AG10803 (cell line): Measurements from ENCODE around the gene CD276.
"Not testable (repeated sequence)": the region's sequence is repeated elsewhere in the genome, so short reads cannot be mapped to it uniquely, and the experiment has no call there.

Experiments used
- DNase-seq: peaks from one replicate; pipeline ENCODE4 v3.0.0; 2010; ENCODE audit warnings: low read depth
- H3K4me3 ChIP-seq: 2 replicates; pipeline ENCODE4 v1.5.1; 2011; ENCODE audit warnings: mild to moderate bottlenecking, low read length, control low read depth
- CTCF ChIP-seq: conservative IDR thresholded peaks from 2 replicates; pipeline ENCODE4 v1.5.1; 2011; ENCODE audit warnings: mild to moderate bottlenecking, low read length, control low read depth, inconsistent platforms

CD276 gene

GRCh38 chr15:73683777-73684580, at the start of gene CD276:
TSS of gene CD276 (plus strand) at chr15:73684383. CDS start at chr15:73699640, 15,257 bp downstream.
- H3K4me3 ChIP-seq: peak within 1 kb of the TSS; percentile 87
- no peak for TF ChIP-seq CTCF
- peak; percentile 68 for DNase-seq

- no peak overlapping the region for H3K4me3 ChIP-seq
- TF ChIP-seq CTCF: no peak
- peak; percentile 60 for DNase-seq
Observed at GRCh38 chr15:73637527-73637926, 46.7 kb upstream of the CD276 start.

- H3K4me3 ChIP-seq: not testable (repeated sequence)
- DNase-seq: peak; percentile 90
- TF ChIP-seq CTCF: 0 out of 2 replicates have a peak, but pooled peaks have one; percentile 4
Observed at GRCh38 chr15:73639464-73639863, 44.7 kb upstream of the CD276 start.

GRCh38 chr15:73647259-73648013, 36.7 kb upstream of the CD276 start:
- no peak for DNase-seq
- no peak for TF ChIP-seq CTCF
- H3K4me3 ChIP-seq: no peak overlapping the region

GRCh38 chr15:73648014-73648295, 36.2 kb upstream of the CD276 start:
- DNase-seq: no peak
- no peak for TF ChIP-seq CTCF
- no peak overlapping the region for H3K4me3 ChIP-seq

GRCh38 chr15:73650416-73651126, 33.6 kb upstream of the CD276 start:
- no peak for TF ChIP-seq CTCF
- no peak overlapping the region for H3K4me3 ChIP-seq
- DNase-seq: peak; percentile 70
